Colonic mucosa (tissue), 4 donors: ENCODE measurements around the gene ING2. TPM values are rescaled to one million over a fixed set of nuclear protein-coding genes. Genes with fewer than 3 reads are reported as not detected.
"Not testable (repeated sequence)": the region's sequence is repeated elsewhere in the genome, so short reads cannot be mapped to it uniquely, and the experiment has no call there.

Experiments used
- DNase-seq: peaks from one replicate; pipeline ENCODE4 v3.0.0-alpha.2; 2020
- H3K27ac ChIP-seq: fragments of 200-600 bp; one replicate; pipeline ENCODE4 v1.8.0; 2021
- H3K27me3 ChIP-seq: fragments of 200-600 bp; one replicate; pipeline ENCODE4 v1.8.0; 2021
- H3K36me3 ChIP-seq: fragments of 200-600 bp; one replicate; pipeline ENCODE4 v1.8.0; 2021
- H3K4me1 ChIP-seq: fragments of 200-600 bp; one replicate; pipeline ENCODE4 v1.8.0; 2021; ENCODE audit warnings: mild to moderate bottlenecking
- H3K4me3 ChIP-seq: fragments of 200-600 bp; one replicate; pipeline ENCODE4 v1.8.0; 2021
- H3K9ac ChIP-seq, 2 donors: one replicate each; pipeline ENCODE4 v1.7.0; 2013; ENCODE audit warnings: control low read depth in 2 of 2, low read depth in 2 of 2, low read length in 2 of 2
- H3K9me3 ChIP-seq: fragments of 200-600 bp; one replicate; pipeline ENCODE4 v1.8.0; 2021
- CTCF ChIP-seq: fragments of 200-600 bp; IDR thresholded peaks from one replicate; pipeline ENCODE4 v1.8.0; 2022; ENCODE audit warnings: antibody characterized with exemption, mild to moderate bottlenecking
- intact Hi-C: fragments of 100-400 bp; cut with DNase I; formaldehyde crosslinking; loops from one replicate; pipeline ENCODE4 v1.14.1; 2022
- total RNA-seq, 2 donors: library from RNA; stranded (reverse); fragmentation: NEBNext Ultra II Directional in 1 of 2; extraction: Animal tissue kit (Norgen Biotek cat#: 25700) in 1 of 2; gene quantifications; one replicate each; pipeline ENCODE4 v1.2.1, GENCODE V29; 2021
- donor health status: healthy.
- donor health status: DM: no; HTN: no; CAD: no.
- donor health status: DM: no; HTN: no; CAD: no.

Gene ING2
- total RNA-seq, 2 donors from 2014 or later = 11.0 to 15.3 TPM

- no peak for TF ChIP-seq CTCF
- no peak overlapping the region for H3K9ac ChIP-seq
- no peak overlapping the region for H3K4me3 ChIP-seq
- H3K27me3 ChIP-seq = no peaks in the 10 kb centered on the region
- H3K4me1 ChIP-seq = no peaks in the 10 kb centered on the region
- no peaks in the 10 kb centered on the region for H3K36me3 ChIP-seq
- DNase-seq = no peak
- intact Hi-C loops = no loop called here
- H3K27ac ChIP-seq = no peak overlapping the region
- no peaks in the 10 kb centered on the region for H3K9me3 ChIP-seq
Observed at GRCh38 chr4:183550345-183551093, 45.7 kb downstream of the ING2 start.

- DNase-seq = no peak
- H3K36me3 ChIP-seq = no peaks in the 10 kb centered on the region
- intact Hi-C loops = no loop called here
- H3K4me3 ChIP-seq = no peak overlapping the region
- H3K9ac ChIP-seq = no peak overlapping the region
- H3K27ac ChIP-seq = no peak overlapping the region
- H3K9me3 ChIP-seq = no peaks in the 10 kb centered on the region
- no peak for TF ChIP-seq CTCF
- H3K27me3 ChIP-seq = no peaks in the 10 kb centered on the region
- H3K4me1 ChIP-seq = no peaks in the 10 kb centered on the region
Observed at GRCh38 chr4:183552274-183553146, 47.7 kb downstream of the ING2 start.

- H3K4me3 ChIP-seq, intact Hi-C loops, H3K27me3 ChIP-seq, H3K9ac ChIP-seq, H3K27ac ChIP-seq, H3K36me3 ChIP-seq, DNase-seq, H3K4me1 ChIP-seq, H3K9me3 ChIP-seq: not testable (repeated sequence)
Observed at GRCh38 chr4:183553147-183553478, 48.3 kb downstream of the ING2 start.

- Histone ChIP-seq H3K4me3 (no peak overlapping the region), H3K27me3 (no peaks in the 10 kb centered on the region), H3K27ac (no peak overlapping the region), H3K4me1 (no peaks in the 10 kb centered on the region), H3K9ac (no peak overlapping the region), H3K9me3 (no peaks in the 10 kb centered on the region), H3K36me3 (no peaks in the 10 kb centered on the region)
- no peak for DNase-seq
- intact Hi-C loops = no loop called here
- no peak for TF ChIP-seq CTCF
Observed at GRCh38 chr4:183553601-183554345, 48.9 kb downstream of the ING2 start.

GRCh38 chr4:183554346-183554686, 49.5 kb downstream of the ING2 start:
- intact Hi-C loops = no loop called here
- DNase-seq = no peak
- no peak for TF ChIP-seq CTCF

More at GRCh38 chr4:183554346-183554686, 49.5 kb downstream of the ING2 start:
- H3K4me3 ChIP-seq = no peak overlapping the region
- H3K9me3 ChIP-seq = no peaks in the 10 kb centered on the region
- H3K36me3 ChIP-seq = no peaks in the 10 kb centered on the region
- H3K27me3 ChIP-seq = no peaks in the 10 kb centered on the region
- no peak overlapping the region for H3K9ac ChIP-seq
- H3K27ac ChIP-seq = no peak overlapping the region
- H3K4me1 ChIP-seq = no peaks in the 10 kb centered on the region
